H1 (cell line): ENCODE results near the gene RASGEF1C. TPM values are rescaled to one million over a fixed set of nuclear protein-coding genes. Genes with fewer than 3 reads are reported as not detected.

Source experiments
- CTCF ChIA-PET: fragments of 300-600 bp; sonication (Branson Sonifier 250); formaldehyde crosslinking; loops from one replicate; lab custom pipeline; 2021; ENCODE audit not compliant: partially characterized antibody; lab: Charles Lee
- POLR2A ChIA-PET: fragments of 300-600 bp; sonication (Branson Sonifier 250); formaldehyde crosslinking; loops from one replicate; lab custom pipeline; 2021; ENCODE audit warnings: inconsistent platforms; ENCODE audit not compliant: partially characterized antibody; lab: Charles Lee
- DNase-seq, 2 experiments: peaks; one replicate each; pipeline versions ENCODE4 v3.0.0 to v3.0.0-alpha.2; 2010 to 2022; ENCODE audit warnings: low spot score in 2 of 2, low read depth in 1 of 2, mixed read lengths in 1 of 2
- FAIRE-seq: peaks from 2 replicates; lab custom pipeline; 2011; peaks lifted over from hg19 to GRCh38; lab: Jason Lieb, UNC
- H2AFZ ChIP-seq: 2 replicates; pipeline ENCODE4 v1.8.1; 2012; ENCODE audit warnings: low read length, inconsistent platforms
- H2AK5ac ChIP-seq: 2 replicates; pipeline ENCODE4 v1.6.1; 2013; ENCODE audit warnings: low read depth, low read length
- H2BK120ac ChIP-seq: replicated peaks from 2 replicates; pipeline ENCODE3; 2013; ENCODE audit warnings: low read depth, low read length, inconsistent platforms
- H2BK12ac ChIP-seq: 2 replicates; pipeline ENCODE4 v1.6.1; 2013; ENCODE audit warnings: low read depth, low read length
- H2BK15ac ChIP-seq: 2 replicates; pipeline ENCODE4 v1.6.1; 2013; ENCODE audit warnings: low read length
- H2BK20ac ChIP-seq: 2 replicates; pipeline ENCODE4 v1.6.1; 2013; ENCODE audit warnings: low read length
- H2BK5ac ChIP-seq: 2 replicates; pipeline ENCODE4 v1.6.1; 2013; ENCODE audit warnings: low read depth, low read length
- H3K14ac ChIP-seq: 2 replicates; pipeline ENCODE4 v1.6.1; 2013; ENCODE audit warnings: inconsistent platforms; ENCODE audit not compliant: insufficient read length
- H3K18ac ChIP-seq: 2 replicates; pipeline ENCODE4 v1.6.1; 2013; ENCODE audit warnings: low read length; ENCODE audit errors: extremely low read depth
- H3K23ac ChIP-seq: 2 replicates; pipeline ENCODE4 v1.6.1; 2013; ENCODE audit warnings: inconsistent platforms; ENCODE audit not compliant: insufficient read length
- H3K23me2 ChIP-seq: 2 replicates; pipeline ENCODE4 v1.6.1; 2013; ENCODE audit warnings: low read depth, low read length
- H3K27ac ChIP-seq: 2 replicates; pipeline ENCODE4 v1.6.1; 2011; ENCODE audit warnings: low read depth, low read length, inconsistent platforms
- H3K27me3 ChIP-seq, 4 experiments: replicated peaks in 1 of 4; 1 replicate in 1 of 4; 2 replicates in 3 of 4; pipeline versions ENCODE4 v1.6.1 to v1.8.1; 2011 to 2013; ENCODE audit warnings: low read length in 3 of 4, mild to moderate bottlenecking in 3 of 4, inconsistent platforms in 2 of 4, mixed read lengths in 2 of 4, moderate library complexity in 1 of 4; ENCODE audit not compliant: control insufficient read depth in 3 of 4, insufficient read depth in 3 of 4; ENCODE audit errors: extremely low read depth in 1 of 4
- H3K36me3 ChIP-seq, 4 experiments: 2 replicates each; pipeline versions ENCODE4 v1.6.1 to v1.8.1; 2011 to 2013; ENCODE audit warnings: mild to moderate bottlenecking in 4 of 4, low read length in 3 of 4, moderate library complexity in 2 of 4, control low read depth in 1 of 4, inconsistent platforms in 1 of 4; ENCODE audit not compliant: insufficient read depth in 4 of 4, control insufficient read depth in 2 of 4
- H3K4ac ChIP-seq: replicated peaks from 2 replicates; pipeline ENCODE3; 2013; ENCODE audit warnings: low read length, low read depth, mixed read lengths, inconsistent platforms; ENCODE audit not compliant: insufficient read length
- H3K4me1 ChIP-seq, 4 experiments: replicated peaks in 1 of 4; 1 replicate in 1 of 4; 2 replicates in 3 of 4; pipeline versions ENCODE4 v1.6.1 to v1.8.1; 2011 to 2013; ENCODE audit warnings: low read length in 3 of 4, inconsistent platforms in 2 of 4, mixed read lengths in 1 of 4; ENCODE audit not compliant: insufficient read depth in 4 of 4, control insufficient read depth in 3 of 4
- H3K4me2 ChIP-seq, 2 experiments: 2 replicates each; pipeline versions ENCODE4 v1.6.1 to v1.8.1; 2011 to 2013; ENCODE audit warnings: low read depth in 2 of 2, low read length in 2 of 2, control low read depth in 1 of 2, inconsistent platforms in 1 of 2, mild to moderate bottlenecking in 1 of 2; ENCODE audit not compliant: insufficient read depth in 1 of 2
- H3K4me3 ChIP-seq, 4 experiments: fragments of 200-600, 300-600 bp in 1 of 4; sonication (generic), shearing (Covaris generic), sonication (Bioruptor Twin) in 1 of 4; 2 replicates each; pipeline versions ENCODE4 v1.5.1 to v1.8.1; 2011 to 2016; ENCODE audit warnings: low read length in 4 of 4, low read depth in 3 of 4, control low read depth in 2 of 4, inconsistent platforms in 2 of 4, mild to moderate bottlenecking in 2 of 4, mixed read lengths in 1 of 4, moderate library complexity in 1 of 4; ENCODE audit not compliant: insufficient read depth in 2 of 4; ENCODE audit errors: extremely low read depth in 1 of 4
- H3K56ac ChIP-seq: replicated peaks from 2 replicates; pipeline ENCODE3; 2013; ENCODE audit warnings: low read depth, mild to moderate bottlenecking, mixed read lengths, low read length, inconsistent platforms; ENCODE audit not compliant: insufficient read length
- H3K79me1 ChIP-seq: 2 replicates; pipeline ENCODE4 v1.6.1; 2013; ENCODE audit warnings: low read depth, low read length, control low read depth
- H3K79me2 ChIP-seq, 2 experiments: 2 replicates each; pipeline versions ENCODE4 v1.6.1 to v1.8.1; 2012 to 2013; ENCODE audit warnings: low read length in 2 of 2, mild to moderate bottlenecking in 2 of 2, inconsistent platforms in 1 of 2; ENCODE audit not compliant: insufficient read depth in 2 of 2, control insufficient read depth in 1 of 2
- H3K9ac ChIP-seq, 4 experiments: replicated peaks in 1 of 4; 1 replicate in 1 of 4; 2 replicates in 3 of 4; pipeline versions ENCODE4 v1.6.1 to v1.8.1; 2011 to 2013; ENCODE audit warnings: low read depth in 3 of 4, low read length in 3 of 4, control low read depth in 2 of 4, mild to moderate bottlenecking in 2 of 4, moderate library complexity in 2 of 4, inconsistent platforms in 1 of 4; ENCODE audit errors: extremely low read depth in 1 of 4
- H3K9me3 ChIP-seq, 2 experiments: 2 replicates each; pipeline versions ENCODE4 v1.6.1 to v1.8.1; 2012 to 2013; ENCODE audit warnings: mild to moderate bottlenecking in 2 of 2, moderate library complexity in 2 of 2, control low read depth in 1 of 2, inconsistent platforms in 1 of 2, low read depth in 1 of 2, low read length in 1 of 2, mixed read lengths in 1 of 2; ENCODE audit not compliant: insufficient read depth in 2 of 2
- H4K20me1 ChIP-seq, 2 experiments: replicated peaks in 1 of 2; 2 replicates each; pipeline versions ENCODE3 to v1.8.1; 2011 to 2013; ENCODE audit warnings: inconsistent platforms in 2 of 2, low read length in 2 of 2, mild to moderate bottlenecking in 1 of 2; ENCODE audit not compliant: insufficient read depth in 2 of 2, control insufficient read depth in 1 of 2
- H4K5ac ChIP-seq: 2 replicates; pipeline ENCODE4 v1.6.1; 2013; ENCODE audit warnings: low read length, low read depth, mixed read lengths, inconsistent platforms; ENCODE audit not compliant: insufficient read length
- H4K8ac ChIP-seq: 2 replicates; pipeline ENCODE4 v1.8.0; 2013; ENCODE audit warnings: mild to moderate bottlenecking, moderate library complexity, low read length, inconsistent platforms; ENCODE audit not compliant: insufficient read depth; ENCODE audit errors: extremely low read depth
- H4K91ac ChIP-seq: replicated peaks from 2 replicates; pipeline ENCODE3; 2013; ENCODE audit warnings: low read length, mixed read lengths, inconsistent platforms; ENCODE audit not compliant: insufficient read length
- BACH1 ChIP-seq: IDR thresholded peaks from 2 replicates; pipeline ENCODE4 v1.6.1; 2012; ENCODE audit warnings: low read length, improper control_type of control experiment
- CHD2 ChIP-seq: IDR thresholded peaks from 2 replicates; pipeline ENCODE4 v1.6.1; 2012; ENCODE audit warnings: low read length, improper control_type of control experiment
- HDAC2 ChIP-seq, 2 experiments: fragments of 300-600 bp in 1 of 2; sonication (generic) in 1 of 2; IDR thresholded peaks; 2 replicates each; pipeline ENCODE4 v1.6.1; 2011 to 2012; ENCODE audit warnings: low read depth in 2 of 2, low read length in 2 of 2, mild to moderate bottlenecking in 2 of 2, moderate library complexity in 2 of 2, borderline replicate concordance in 1 of 2, inconsistent platforms in 1 of 2
- KDM4A ChIP-seq: IDR thresholded peaks from one replicate; pipeline ENCODE4 v1.7.1; 2012; ENCODE audit warnings: low read depth, mild to moderate bottlenecking, moderate library complexity, low read length, inconsistent platforms; ENCODE audit not compliant: severe bottlenecking
- POLR2A ChIP-seq, 2 experiments: IDR thresholded peaks; 1 replicate in 1 of 2; 2 replicates in 1 of 2; pipeline ENCODE4 v1.6.1; 2011; ENCODE audit warnings: low read depth in 2 of 2, low read length in 2 of 2, mild to moderate bottlenecking in 2 of 2; ENCODE audit errors: control extremely low read depth in 1 of 2
- RFX5 ChIP-seq: IDR thresholded peaks from 2 replicates; pipeline ENCODE4 v1.6.1; 2011; ENCODE audit warnings: low read depth, low read length, improper control_type of control experiment, borderline replicate concordance
- SUZ12 ChIP-seq: fragments of 200-600 bp; sonication (generic); IDR thresholded peaks from 2 replicates; pipeline ENCODE4 v1.6.1; 2012; ENCODE audit warnings: mild to moderate bottlenecking, inconsistent platforms, low read length, moderate library complexity, mixed read lengths
- WGBS, 2 experiments: shearing (Covaris generic) in 1 of 2; methylation state at CpG; one replicate each; pipeline versions ENCODE4 v1.1.6 to v1.1.7; 2013 to 2015; ENCODE audit warnings: low lambda C conversion rate in 2 of 2, mixed read lengths in 2 of 2, inconsistent platforms in 1 of 2, low coverage in 1 of 2, missing lambda C conversion rate in 1 of 2; ENCODE audit not compliant: insufficient replicate concordance in 2 of 2, insufficient coverage in 1 of 2, insufficient read length in 1 of 2; ENCODE audit errors: extremely low coverage in 1 of 2, missing lambda C conversion rate in 1 of 2; 5-methylcytosine and 5-hydroxymethylcytosine counted together
- polyA plus RNA-seq, 7 experiments: library from polyadenylated mRNA; depleted of rRNA in 3 of 7; stranded (reverse) in 5 of 7; unstranded in 2 of 7; fragments of >200 nt in 5 of 7; fragments of 200-250 nt in 2 of 7; gene quantifications; 1 replicate in 5 of 7; 2 replicates in 1 of 7; 4 replicates in 1 of 7; pipeline versions ENCODE4 v1.2.1 to v1.2.3, GENCODE V29; 2011 to 2013; ENCODE audit warnings: missing spikeins in 2 of 7, mixed read lengths in 2 of 7
- total RNA-seq: library from RNA; stranded (reverse); fragmentation: NEBNext Ultra II Directional; extraction: Animal tissue kit (Norgen Biotek cat#: 25700); gene quantifications from 2 replicates; pipeline ENCODE4 v1.2.1, GENCODE V29; 2021

RASGEF1C gene
- total and polyA plus RNA-seq, 2 of the 8 experiments (the other 6 are each of a cell fraction or from before 2014, with no cell fraction given): 0.26 to 0.61 TPM

DNA sequence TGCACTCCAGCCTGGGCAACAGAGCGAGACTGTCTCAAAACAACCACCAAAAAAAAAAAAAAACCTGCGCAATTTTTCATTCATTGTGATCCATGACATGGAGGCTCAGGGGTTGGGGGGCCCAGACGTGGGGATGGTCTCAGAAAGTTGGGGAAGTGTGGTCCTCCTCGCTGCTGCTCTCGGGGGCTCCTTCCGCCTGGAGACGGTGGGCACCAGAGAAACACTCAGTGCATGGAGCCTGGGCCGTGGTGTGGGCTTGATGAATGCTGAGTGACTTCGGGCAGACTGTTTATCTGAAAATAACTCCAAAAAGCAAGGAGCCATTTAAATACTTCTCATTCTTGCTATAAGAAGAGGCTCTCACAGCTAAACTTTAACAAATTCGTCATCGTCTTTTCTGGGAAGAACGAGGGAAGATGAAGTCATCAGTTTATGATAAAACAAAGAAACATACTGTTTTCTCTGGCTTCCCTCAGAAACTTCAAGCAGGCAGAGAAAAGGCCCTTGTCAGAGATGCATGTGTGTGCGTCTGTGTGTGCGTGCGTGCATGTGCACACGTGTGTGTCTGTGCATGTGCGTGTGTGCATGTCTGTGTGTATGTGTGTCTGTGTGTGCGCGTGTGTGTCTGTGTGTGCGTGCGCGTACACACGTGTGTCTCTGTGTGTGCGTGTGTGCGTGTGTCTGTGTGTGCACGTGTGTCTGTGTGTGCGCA lies 35.0 kb downstream of the RASGEF1C start:
- H3K23ac ChIP-seq: no peak overlapping the region
- H3K4me3 ChIP-seq: no peak overlapping the region
- H4K8ac ChIP-seq: no peak overlapping the region
- TF ChIP-seq BACH1: no peak
- TF ChIP-seq SUZ12: no peak
- no peak for TF ChIP-seq POLR2A (IDR thresholded peaks at IDR 0.05; ENCODE audit: control extremely low read depth in 1 of 2, low read depth in 2 of 2, low read length in 2 of 2)
- TF ChIP-seq KDM4A: no peak
- TF ChIP-seq RFX5: no peak
- TF ChIP-seq CHD2: no peak
- TF ChIP-seq HDAC2 (IDR thresholded peaks at IDR 0.05; ENCODE audit: borderline replicate concordance in 1 of 2, low read depth in 2 of 2, low read length in 2 of 2): no peak
- DNase-seq (no peak), FAIRE-seq (no peak)
- no peaks in the 10 kb centered on the region for H3K79me1 ChIP-seq
- H2BK12ac ChIP-seq: no peak overlapping the region
- no peaks in the 10 kb centered on the region for H3K79me2 ChIP-seq
- H2BK120ac ChIP-seq: no peak overlapping the region
- CTCF ChIA-PET: interaction anchor here (0.6 to 1.2 kb wide), 4 partner anchors 34 to 1705 kb away, joined by 3 to 4 read pairs (median 3); no protein-coding TSS in a partner anchor
- H2BK20ac ChIP-seq: no peak overlapping the region
- H2BK5ac ChIP-seq: no peak overlapping the region
- no peak overlapping the region for H2BK15ac ChIP-seq
- peaks cover 0 to 7% (median under 1%) of the 10 kb centered on the region in 4 experiments; a peak in 2 of 7 replicates for H3K4me1 ChIP-seq
- H4K91ac ChIP-seq: no peak overlapping the region
- H3K9me3 ChIP-seq: no peaks in the 10 kb centered on the region
- H3K9ac ChIP-seq: no peak overlapping the region
- H3K18ac ChIP-seq: no peak overlapping the region
- H3K4me2 ChIP-seq: no peak overlapping the region
- no peak overlapping the region for H2AK5ac ChIP-seq
- H2AFZ ChIP-seq: no peak overlapping the region
- peaks cover 0 to 2% of the 10 kb centered on the region in 2 experiments for H4K20me1 ChIP-seq
- no peak overlapping the region for H3K4ac ChIP-seq
- no peaks in the 10 kb centered on the region for H3K23me2 ChIP-seq
- POLR2A ChIA-PET: no interaction called here
- 73% methylated on average over 26 of the region's 27 CpGs; no CpG with 5 or more reads in 1 of the 2 experiments for WGBS, 2 experiments
- H3K56ac ChIP-seq: no peak overlapping the region
- H4K5ac ChIP-seq: no peak overlapping the region
- H3K27ac ChIP-seq: no peak overlapping the region
- H3K27me3 ChIP-seq: no peaks in the 10 kb centered on the region
- H3K36me3 ChIP-seq: no peaks in the 10 kb centered on the region
- H3K14ac ChIP-seq: no peak overlapping the region
